ENCODE data around the gene TEAD3.

The TEAD3 gene

DNA sequence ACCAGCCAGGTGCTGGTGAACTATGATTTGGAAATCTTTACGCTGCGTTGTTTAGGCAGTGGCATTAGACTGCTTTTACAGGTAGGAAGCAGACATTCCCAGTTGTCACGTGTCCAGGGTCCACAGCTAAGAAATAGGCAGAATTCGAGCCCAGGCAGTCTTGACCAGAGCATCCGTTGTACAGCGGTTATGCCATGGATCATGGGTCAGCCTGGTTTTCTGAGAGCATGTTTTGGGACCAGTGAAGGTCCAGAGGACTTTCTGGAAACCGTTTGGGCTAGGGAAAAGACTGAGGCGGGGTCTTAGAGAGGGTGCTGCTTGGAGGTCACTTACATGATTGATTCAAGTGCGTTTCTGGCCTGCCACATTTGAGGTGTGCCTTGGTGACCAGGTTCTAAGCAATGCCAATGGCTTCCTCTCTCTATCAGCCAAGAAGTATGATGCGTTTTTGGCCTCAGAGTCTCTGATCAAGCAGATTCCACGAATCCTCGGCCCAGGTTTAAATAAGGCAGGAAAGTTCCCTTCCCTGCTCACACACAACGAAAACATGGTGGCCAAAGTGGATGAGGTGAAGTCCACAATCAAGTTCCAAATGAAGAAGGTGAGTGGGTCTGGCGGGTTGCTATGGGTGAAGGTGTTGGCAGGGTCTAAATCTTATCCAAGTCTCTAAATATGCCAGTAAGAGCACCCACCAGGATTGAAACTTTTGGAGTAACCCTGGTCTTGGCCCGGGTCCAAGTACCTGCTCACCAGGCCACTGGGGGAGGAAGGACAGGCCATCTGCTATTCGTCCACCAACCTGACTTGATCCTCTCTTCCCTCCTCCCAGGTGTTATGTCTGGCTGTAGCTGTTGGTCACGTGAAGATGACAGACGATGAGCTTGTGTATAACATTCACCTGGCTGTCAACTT, 26.9 kb downstream of the TEAD3 start:
- H3K9me3 Mint-ChIP-seq, result no peaks in the 10 kb centered on the region
- no peak for ATAC-seq (replicated peaks)

DNA sequence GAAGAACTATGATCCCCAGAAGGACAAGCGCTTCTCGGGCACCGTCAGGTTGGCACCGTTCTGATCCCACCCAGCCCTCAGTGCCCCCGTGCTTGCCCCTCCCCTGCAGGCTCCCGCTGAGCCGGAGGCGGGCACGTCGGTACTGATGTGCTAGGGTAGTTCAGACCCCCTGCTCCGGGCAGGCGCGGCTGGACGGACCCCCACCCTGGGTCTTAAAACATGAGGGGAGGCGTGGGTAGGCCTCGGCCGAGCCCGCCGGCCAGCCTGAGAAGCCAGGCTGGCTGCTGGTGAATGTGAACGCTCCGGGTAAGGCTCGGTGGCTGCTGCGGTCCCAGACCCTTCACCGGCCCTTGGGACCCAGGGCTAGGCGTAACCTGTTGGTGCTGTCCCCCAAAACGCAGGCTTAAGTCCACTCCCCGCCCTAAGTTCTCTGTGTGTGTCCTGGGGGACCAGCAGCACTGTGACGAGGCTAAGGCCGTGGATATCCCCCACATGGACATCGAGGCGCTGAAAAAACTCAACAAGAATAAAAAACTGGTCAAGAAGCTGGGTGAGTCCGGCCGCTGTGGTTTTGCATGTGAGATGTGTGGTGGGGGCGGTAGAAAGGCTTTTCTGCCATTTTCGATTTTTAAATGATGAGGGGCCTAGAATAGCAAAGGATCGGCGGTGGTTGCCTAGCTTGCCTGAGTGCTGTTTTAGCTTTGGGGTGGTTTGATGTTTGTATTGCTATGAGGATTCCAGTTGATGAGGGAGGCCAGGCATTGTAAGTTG, 27.7 kb downstream of the TEAD3 start:
- Mint-ChIP-seq H3K36me3 (peaks cover 45 to 63% of the 10 kb centered on the region in 2 donors), H3K27ac (peak overlapping the region; percentile 99), H3K4me3 (peak overlapping the region; percentile 95 to 99), H3K27me3 (no peaks in the 10 kb centered on the region), H3K9me3 (no peaks in the 10 kb centered on the region), H3K4me1 (peaks cover 23 to 55% of the 10 kb centered on the region in 2 donors)
- ATAC-seq (replicated peaks) (peak; percentile 4 to 10), DNase-seq (no peak)

More for the DNA sequence above, 26.9 kb downstream of the TEAD3 start:
- peaks cover 50 to 63% of the 10 kb centered on the region in 2 donors for H3K36me3 Mint-ChIP-seq
- no peaks in the 10 kb centered on the region for H3K27me3 Mint-ChIP-seq
- H3K27ac Mint-ChIP-seq, result peak overlapping the region; percentile 99
- no peak for DNase-seq
- H3K4me3 Mint-ChIP-seq, result peak overlapping the region; percentile 95 to 99
- peaks cover 23 to 59% of the 10 kb centered on the region in 2 donors for H3K4me1 Mint-ChIP-seq

DNA sequence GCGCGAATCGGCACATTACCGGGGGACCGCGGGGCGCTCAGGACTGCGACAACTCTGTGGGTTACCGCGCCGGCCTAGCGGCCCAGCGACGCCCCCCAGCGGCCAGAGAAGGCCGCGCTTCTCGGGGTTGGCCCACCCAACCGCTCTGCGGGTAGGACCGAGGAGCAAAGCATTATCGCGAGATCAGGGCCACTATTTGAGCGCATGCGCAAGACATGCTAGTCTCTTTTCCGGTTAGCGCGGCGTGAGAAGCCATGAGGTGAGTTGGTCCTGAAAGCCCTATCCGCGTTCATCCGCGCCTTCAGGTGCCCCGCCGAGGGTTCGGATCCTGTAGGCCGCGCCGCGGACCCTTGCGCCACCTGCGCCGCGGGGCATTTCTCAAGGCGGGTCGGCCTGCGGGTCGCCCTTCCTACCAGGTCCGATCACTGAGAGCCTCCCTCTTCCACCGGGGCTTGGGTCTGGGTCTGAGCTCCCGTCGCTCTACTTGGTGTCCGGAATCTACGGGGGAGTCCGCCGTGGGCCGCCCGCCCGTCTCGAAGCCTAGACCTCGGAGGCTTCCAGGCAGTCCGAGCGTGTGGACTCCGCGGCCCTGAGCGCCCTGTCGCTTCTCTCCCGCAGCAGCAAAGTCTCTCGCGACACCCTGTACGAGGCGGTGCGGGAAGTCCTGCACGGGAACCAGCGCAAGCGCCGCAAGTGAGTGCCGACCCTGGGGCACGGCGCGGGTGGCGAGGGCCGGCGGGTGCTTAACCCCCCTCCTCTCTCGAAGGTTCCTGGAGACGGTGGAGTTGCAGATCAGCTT, 28.5 kb downstream of the TEAD3 start, which contains the start of gene RPL10A:
Gene RPL10A, plus strand, starts transcription at position 221 of the 799 bp plus-strand sequence. Its CDS starts 34 bp downstream, at position 255.
- peak; percentile 88 to 91 for ATAC-seq (replicated peaks)
- Mint-ChIP-seq H3K27ac (peak within 1 kb of the TSS; percentile 99), H3K9me3 (no peaks in the 10 kb centered on the region), H3K27me3 (no peaks in the 10 kb centered on the region), H3K4me3 (peak within 1 kb of the TSS; percentile 95 to 99), H3K36me3 (peaks cover 49 to 70% of the 10 kb centered on the region in 2 donors), H3K4me1 (peaks cover 25 to 55% of the 10 kb centered on the region in 2 donors)
- peak; percentile 92 for DNase-seq

DNA sequence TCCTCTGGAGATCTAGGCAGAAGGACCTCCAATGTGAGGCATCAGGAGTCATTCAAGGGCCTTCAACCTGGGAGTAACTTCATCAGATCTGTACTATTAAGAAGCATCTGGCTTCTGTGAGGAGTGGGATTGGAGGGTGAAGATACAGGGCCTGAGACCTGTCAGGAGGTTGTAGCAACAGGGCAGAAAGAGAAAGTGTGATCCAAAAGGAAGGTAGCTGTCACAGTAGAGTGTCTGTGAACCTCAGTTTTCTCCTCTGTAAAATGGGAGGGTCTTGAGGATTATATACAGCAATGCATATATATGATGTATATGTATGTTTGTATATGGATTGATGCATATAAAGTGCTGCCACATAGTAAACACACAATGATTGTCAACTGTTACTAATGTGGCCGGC, 31.2 kb downstream of the TEAD3 start:
- DNase-seq (no peak), ATAC-seq (replicated peaks) (no peak)
- no peaks in the 10 kb centered on the region for H3K27me3 Mint-ChIP-seq
- H3K9me3 Mint-ChIP-seq, result no peaks in the 10 kb centered on the region
- no peak overlapping the region for H3K4me3 Mint-ChIP-seq
- H3K27ac Mint-ChIP-seq, result no peak overlapping the region
- peaks cover 42 to 58% of the 10 kb centered on the region in 2 donors for H3K36me3 Mint-ChIP-seq
- H3K4me1 Mint-ChIP-seq, result peaks cover 17 to 32% of the 10 kb centered on the region in 2 donors

DNA sequence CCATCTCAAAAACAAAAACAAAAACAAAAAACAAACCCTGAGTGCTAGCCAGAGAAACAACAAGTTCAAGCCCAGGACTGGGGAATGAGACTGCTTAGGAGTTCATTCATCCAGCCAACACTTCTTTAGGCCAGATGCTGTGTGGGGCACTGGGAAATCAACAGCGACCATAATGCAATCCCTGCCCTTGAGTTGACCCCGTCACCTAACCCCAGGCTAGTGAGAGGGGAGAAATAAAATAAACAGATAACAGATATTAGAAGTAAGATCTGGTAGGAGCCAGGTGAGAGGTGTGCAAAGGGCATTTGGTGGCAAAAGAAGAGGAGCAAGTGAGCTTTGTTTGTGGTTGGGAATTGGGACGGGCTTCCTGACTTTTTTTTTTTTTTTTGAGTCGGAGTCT, 33.6 kb downstream of the TEAD3 start:
- Mint-ChIP-seq H3K27me3 (no peaks in the 10 kb centered on the region), H3K4me1 (peaks cover 9 to 15% of the 10 kb centered on the region in 2 donors), H3K27ac (no peak overlapping the region), H3K36me3 (peaks cover 30 to 51% of the 10 kb centered on the region in 2 donors), H3K4me3 (no peak overlapping the region), H3K9me3 (no peaks in the 10 kb centered on the region)
- ATAC-seq (replicated peaks), result no peak
- DNase-seq, result no peak

DNA sequence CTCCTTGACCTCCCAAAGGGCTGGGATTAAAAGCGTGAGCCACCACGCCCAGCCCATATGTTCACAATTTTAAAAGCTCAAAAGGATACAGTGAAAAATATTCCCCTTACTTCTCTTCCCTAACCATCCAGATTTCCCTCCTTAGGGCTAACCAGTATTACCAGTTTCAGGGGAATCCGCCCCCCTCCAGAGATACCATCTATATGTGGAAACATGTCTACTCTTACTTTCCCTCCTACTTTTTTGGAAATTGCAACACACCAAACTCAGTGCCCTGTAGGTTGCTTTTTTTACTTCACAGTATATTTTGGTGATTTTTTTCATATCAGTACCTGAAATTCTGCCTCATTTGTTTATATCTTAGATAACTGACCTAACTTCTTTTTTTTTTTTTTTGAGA, 35.6 kb downstream of the TEAD3 start:
- H3K4me3 Mint-ChIP-seq, result no peak overlapping the region
- DNase-seq (no peak), ATAC-seq (replicated peaks) (no peak)
- peaks cover 11 to 13% of the 10 kb centered on the region in 2 donors for H3K4me1 Mint-ChIP-seq
- H3K36me3 Mint-ChIP-seq, result peaks cover 29 to 53% of the 10 kb centered on the region in 2 donors
- H3K9me3 Mint-ChIP-seq, result no peaks in the 10 kb centered on the region
- H3K27me3 Mint-ChIP-seq, result no peaks in the 10 kb centered on the region
- H3K27ac Mint-ChIP-seq, result no peak overlapping the region

DNA sequence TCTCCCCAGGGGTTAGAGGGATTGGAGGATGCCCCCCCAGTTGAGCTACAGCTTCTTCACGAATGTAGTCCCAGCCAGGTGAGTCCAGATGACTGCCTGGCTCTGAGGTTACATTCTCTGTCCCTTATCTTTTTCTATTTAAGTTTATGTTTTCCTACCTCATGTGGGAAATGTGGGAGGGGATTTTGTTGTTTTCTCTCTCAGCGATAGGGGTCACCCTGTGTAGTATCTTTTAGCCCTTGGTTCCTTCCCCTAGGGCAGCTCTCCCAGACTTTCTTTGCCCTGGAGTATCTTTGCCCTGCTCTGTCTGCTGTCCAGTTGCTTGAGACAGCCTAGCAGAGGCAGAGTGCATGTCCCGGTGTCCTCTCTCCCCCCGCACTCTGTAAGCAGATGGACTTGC, 39.0 kb downstream of the TEAD3 start:
- Mint-ChIP-seq H3K9me3 (no peaks in the 10 kb centered on the region), H3K4me3 (no peak overlapping the region), H3K36me3 (peaks cover 30 to 53% of the 10 kb centered on the region in 2 donors), H3K27me3 (no peaks in the 10 kb centered on the region), H3K27ac (no peak overlapping the region), H3K4me1 (peaks cover 14 to 30% of the 10 kb centered on the region in 2 donors)
- DNase-seq, result no peak
- ATAC-seq (replicated peaks), result no peak

DNA sequence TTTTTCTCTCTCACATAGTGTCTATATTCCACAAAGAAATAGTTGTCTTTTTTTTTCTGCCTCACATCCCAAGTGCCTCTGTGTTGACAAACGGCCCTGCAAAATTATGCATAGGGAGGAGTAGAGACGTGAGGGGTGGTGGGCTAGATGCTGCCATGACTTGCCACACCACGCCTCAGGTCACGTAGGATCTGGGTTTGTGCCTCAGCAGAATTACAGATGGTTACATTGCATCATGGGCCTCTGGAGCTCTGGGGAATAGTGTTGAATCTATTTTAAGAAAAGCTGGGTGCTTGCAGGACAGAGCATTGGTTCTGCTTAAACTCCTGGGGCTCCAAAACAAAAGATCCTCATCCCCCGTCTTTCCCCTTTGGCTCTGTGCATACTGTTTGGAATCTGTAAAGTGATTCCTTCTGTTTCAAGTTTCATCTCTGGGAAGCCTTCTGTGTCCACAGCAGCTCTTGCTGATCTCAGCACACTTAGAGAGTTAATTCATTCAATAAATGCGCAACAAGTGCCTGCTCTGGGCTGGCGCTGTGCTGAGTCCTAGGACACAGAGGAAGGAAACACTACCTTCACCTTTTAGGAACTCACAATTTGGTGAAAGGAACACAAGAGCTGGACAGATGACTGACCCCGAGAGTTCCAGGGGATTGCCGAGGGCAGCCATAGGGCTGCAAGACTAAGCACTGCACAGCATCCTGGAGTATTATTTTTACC, 42.3 kb downstream of the TEAD3 start:
- peak overlapping the region in 1 of 2 donors; percentile 26 for H3K4me3 Mint-ChIP-seq
- no peaks in the 10 kb centered on the region for H3K9me3 Mint-ChIP-seq
- peaks cover 19 to 35% of the 10 kb centered on the region in 2 donors for H3K36me3 Mint-ChIP-seq
- no peak for ATAC-seq (replicated peaks)
- peaks cover 21 to 48% of the 10 kb centered on the region in 2 donors for H3K4me1 Mint-ChIP-seq
- no peak for DNase-seq
- H3K27me3 Mint-ChIP-seq, result no peaks in the 10 kb centered on the region
- H3K27ac Mint-ChIP-seq, result no peak overlapping the region

DNA sequence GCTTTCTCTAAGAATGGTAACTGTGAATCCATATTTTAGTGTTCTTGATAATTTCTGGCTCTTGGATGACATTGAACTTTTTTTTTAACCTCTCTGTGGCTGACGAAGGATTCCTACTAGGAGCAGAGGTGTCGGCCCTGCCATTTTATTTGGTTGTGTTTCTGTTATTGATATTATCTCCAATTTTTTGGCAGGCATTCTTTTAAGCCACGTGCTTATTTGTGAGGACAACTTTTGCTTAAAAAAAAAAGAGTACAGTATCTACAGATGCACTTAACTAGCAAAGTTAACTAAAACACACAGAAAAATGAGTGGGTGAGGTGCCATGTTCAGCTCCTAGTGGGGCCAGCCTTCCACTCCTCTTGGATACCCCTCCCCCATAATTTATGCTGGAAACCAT, 43.6 kb downstream of the TEAD3 start:
- ATAC-seq (replicated peaks) (no peak), DNase-seq (no peak)
- peaks cover 13 to 27% of the 10 kb centered on the region in 2 donors for H3K36me3 Mint-ChIP-seq
- no peak overlapping the region for H3K27ac Mint-ChIP-seq
- peak overlapping the region; percentile 80 to 90 for H3K4me3 Mint-ChIP-seq
- no peaks in the 10 kb centered on the region for H3K27me3 Mint-ChIP-seq
- peaks cover 18 to 52% of the 10 kb centered on the region in 2 donors for H3K4me1 Mint-ChIP-seq
- H3K9me3 Mint-ChIP-seq, result no peaks in the 10 kb centered on the region

DNA sequence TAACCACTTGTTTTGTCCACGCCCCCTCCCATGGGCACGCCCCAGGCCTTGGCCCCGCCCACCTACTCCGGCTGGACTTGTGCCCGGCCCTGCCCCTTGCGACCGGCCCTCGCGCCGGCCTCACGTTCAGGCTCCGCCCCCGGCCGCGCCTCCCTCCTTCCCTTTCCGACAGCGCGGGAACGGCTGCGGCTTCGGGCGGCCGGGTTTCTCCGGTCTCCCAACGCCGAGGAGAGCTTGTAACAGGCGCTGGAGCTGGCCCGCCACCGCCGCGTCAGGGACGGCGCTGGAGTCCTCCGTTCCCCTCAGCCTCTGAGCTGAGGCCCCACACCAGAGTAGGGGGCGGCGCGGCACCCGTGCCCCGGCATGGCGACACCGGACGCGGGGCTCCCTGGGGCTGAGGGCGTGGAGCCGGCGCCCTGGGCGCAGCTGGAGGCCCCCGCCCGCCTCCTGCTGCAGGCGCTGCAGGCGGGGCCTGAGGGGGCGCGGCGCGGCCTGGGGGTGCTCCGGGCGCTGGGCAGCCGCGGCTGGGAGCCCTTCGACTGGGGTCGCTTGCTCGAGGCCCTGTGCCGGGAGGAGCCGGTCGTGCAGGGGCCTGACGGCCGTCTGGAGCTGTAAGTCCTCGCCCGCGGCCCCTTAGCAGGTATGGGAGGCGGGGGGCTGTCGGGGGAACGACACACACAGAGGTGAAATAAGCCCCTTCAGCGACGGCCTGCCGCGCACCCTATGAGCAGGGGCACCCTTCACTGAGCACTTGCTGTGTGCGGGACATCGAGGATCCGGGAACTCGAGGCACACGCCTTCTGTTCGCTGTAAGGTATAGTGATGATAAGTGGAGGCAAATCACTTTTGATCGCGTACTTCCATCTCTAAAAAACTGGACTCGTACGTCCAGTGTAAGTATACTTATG, 44.4 kb downstream of the TEAD3 start, which contains the start of gene FANCE:
Gene FANCE, plus strand, starts transcription at position 156 of the 908 bp plus-strand sequence. Its CDS starts 208 bp downstream, at position 364.
- H3K36me3 Mint-ChIP-seq, result peaks cover 10 to 19% of the 10 kb centered on the region in 2 donors
- H3K4me1 Mint-ChIP-seq, result peaks cover 14 to 44% of the 10 kb centered on the region in 2 donors
- no peaks in the 10 kb centered on the region for H3K9me3 Mint-ChIP-seq
- DNase-seq (peak; percentile 89), ATAC-seq (replicated peaks) (peak; percentile 86 to 92)
- H3K27ac Mint-ChIP-seq, result peak within 1 kb of the TSS; percentile 73
- no peaks in the 10 kb centered on the region for H3K27me3 Mint-ChIP-seq
- H3K4me3 Mint-ChIP-seq, result peak within 1 kb of the TSS; percentile 90 to 92

DNA sequence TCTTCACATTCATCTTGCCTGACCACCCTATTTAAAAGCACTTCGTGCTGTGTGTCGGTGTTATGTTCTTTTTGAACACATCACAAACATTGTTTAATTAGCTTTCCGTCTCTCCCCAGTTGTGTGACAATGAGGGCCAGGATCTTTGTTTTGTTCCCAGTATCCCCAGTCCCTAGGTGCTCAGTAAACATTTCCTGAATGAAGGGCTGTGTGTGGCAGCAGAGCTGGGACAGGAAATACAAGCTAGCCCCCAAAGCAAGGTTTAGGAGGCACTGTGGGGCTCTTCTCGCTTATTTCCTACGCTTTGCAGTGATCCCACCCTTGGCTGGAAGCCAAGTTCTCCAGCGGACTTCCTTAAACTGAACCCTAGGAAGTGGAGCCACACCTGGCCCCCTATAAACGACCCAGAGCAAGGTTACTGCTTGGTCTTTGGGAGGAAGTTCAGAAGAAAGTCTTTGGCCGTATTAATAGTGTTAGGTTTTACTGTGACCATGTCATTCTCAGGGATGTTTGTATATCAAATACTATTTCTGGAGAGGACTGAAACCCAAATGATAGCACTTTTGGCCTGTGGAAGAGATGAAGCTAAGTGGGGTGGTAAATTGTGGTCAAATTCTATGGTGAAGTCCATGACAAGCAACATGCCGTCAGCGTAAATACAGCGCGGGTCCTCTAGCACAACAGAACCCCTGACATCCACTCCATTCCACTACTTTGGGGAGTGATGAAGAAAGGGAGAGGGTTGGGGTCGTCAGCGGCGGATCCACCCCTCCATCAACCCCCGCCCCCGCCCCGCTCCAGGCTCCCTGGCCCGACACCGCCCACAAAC, 45.3 kb downstream of the TEAD3 start:
- Mint-ChIP-seq H3K9me3 (no peaks in the 10 kb centered on the region), H3K27me3 (no peaks in the 10 kb centered on the region), H3K4me1 (peaks cover 14 to 41% of the 10 kb centered on the region in 2 donors), H3K27ac (peak overlapping the region; percentile 73), H3K36me3 (peaks cover 10 to 16% of the 10 kb centered on the region in 2 donors), H3K4me3 (peak overlapping the region; percentile 90 to 92)
- no peak for DNase-seq
- ATAC-seq (replicated peaks), result no peak
